Measurements from ENCODE around the gene ZNF569.
A peak's percentile ranks its signal among the peaks of the same experiment; 100 is the strongest.

ZNF569 gene

DNA sequence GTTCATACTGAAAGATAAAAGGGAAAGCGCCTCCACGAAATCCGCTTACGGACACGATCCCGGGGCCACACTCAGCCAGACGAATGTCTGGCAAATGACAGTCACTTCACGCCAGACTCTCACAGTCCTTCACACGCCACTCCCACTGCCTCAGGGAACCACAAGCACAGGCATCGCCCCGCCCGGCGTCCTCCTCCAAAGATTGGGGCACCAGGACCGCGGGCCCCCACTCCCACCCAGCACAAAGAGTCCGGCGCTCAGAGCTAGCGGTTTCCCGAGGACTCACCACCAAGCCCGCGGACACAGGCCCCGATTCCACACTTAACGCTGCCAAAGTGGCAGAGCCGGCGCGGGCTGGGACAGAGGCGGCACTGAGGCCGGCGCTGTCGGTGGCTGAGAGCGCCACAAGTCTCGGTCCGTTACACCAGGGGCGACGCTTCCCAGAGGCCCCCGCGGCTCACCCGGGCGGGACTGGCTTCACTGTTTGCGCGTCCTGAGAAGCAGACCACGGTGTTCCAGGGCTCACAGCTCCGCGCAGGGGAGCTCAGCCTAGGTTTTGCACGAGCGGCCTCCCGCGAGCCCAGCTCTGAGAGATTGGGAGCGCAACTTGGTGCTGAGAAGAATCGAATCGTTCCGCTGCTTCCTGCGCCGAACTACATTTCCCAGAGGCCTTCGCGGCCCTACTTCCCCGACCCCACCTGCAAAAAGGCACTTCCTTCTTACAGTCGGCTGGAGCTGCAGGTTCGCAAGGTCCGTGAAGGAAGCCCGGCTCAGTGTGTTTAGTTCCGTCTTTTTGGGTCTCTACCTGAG, at the start of gene ZNF569:
ZNF569 (minus strand) TSS at position 647 of the 810 bp plus-strand sequence. CDS start 22,523 bp downstream, outside the sequence.
- Mint-ChIP-seq H3K36me3 (peaks cover 15% of the 10 kb centered on the region), H3K4me1 (peaks cover 34% of the 10 kb centered on the region)
- ATAC-seq: peak; percentile 88

GRCh38 chr19:37513397-37513796, 46.2 kb upstream of the ZNF569 start:
- Mint-ChIP-seq H3K36me3 (peaks cover 91% of the 10 kb centered on the region), H3K4me1 (no peaks in the 10 kb centered on the region), H3K27me3 (no peaks in the 10 kb centered on the region), H3K4me3 (no peak overlapping the region), H3K27ac (no peak overlapping the region), H3K9me3 (peaks cover 14% of the 10 kb centered on the region)
- ATAC-seq: no peak

More for the DNA sequence above, at the start of gene ZNF569:
- peak within 1 kb of the TSS; percentile 99 for H3K27ac Mint-ChIP-seq
- H3K4me3 Mint-ChIP-seq: peak within 1 kb of the TSS; percentile 95
- peaks cover 8% of the 10 kb centered on the region for H3K9me3 Mint-ChIP-seq
- no peaks in the 10 kb centered on the region for H3K27me3 Mint-ChIP-seq

DNA sequence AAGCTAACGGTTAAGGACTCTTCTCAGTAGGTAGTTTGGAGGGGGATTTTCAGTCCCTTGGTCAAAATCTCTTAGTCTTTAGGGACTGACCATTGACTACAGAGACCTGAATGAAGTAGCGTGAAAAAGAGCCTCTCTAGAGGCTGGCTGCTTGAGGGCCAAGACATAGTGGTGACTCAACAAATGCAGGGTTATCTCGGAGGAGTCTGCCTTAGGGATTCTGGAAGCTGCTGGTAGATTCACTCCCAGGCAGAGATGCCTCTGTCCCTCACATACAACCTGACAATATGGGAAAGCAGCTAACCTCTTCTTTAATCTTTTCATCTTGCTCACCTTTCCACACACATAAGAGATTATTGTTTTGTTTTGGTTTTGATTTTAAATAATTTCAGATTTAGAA, 44.6 kb upstream of the ZNF569 start:
- Mint-ChIP-seq H3K4me1 (no peaks in the 10 kb centered on the region), H3K27me3 (no peaks in the 10 kb centered on the region), H3K4me3 (no peak overlapping the region), H3K9me3 (peaks cover 12% of the 10 kb centered on the region), H3K27ac (no peak overlapping the region), H3K36me3 (peaks cover 75% of the 10 kb centered on the region)
- no peak for ATAC-seq

- H3K4me3 Mint-ChIP-seq: no peak overlapping the region
- H3K36me3 Mint-ChIP-seq: peaks cover 69% of the 10 kb centered on the region
- no peak for ATAC-seq
- no peak overlapping the region for H3K27ac Mint-ChIP-seq
- no peaks in the 10 kb centered on the region for H3K27me3 Mint-ChIP-seq
- no peaks in the 10 kb centered on the region for H3K4me1 Mint-ChIP-seq
- peaks cover 12% of the 10 kb centered on the region for H3K9me3 Mint-ChIP-seq
These were observed 43.9 kb upstream of the ZNF569 start for GRCh38 chr19:37511186-37511585.

- H3K27ac Mint-ChIP-seq: no peak overlapping the region
- no peak for ATAC-seq
- peaks cover 48% of the 10 kb centered on the region for H3K36me3 Mint-ChIP-seq
- no peak overlapping the region for H3K4me3 Mint-ChIP-seq
- no peaks in the 10 kb centered on the region for H3K27me3 Mint-ChIP-seq
- H3K9me3 Mint-ChIP-seq: peaks cover 8% of the 10 kb centered on the region
- no peaks in the 10 kb centered on the region for H3K4me1 Mint-ChIP-seq
These were observed 39.9 kb upstream of the ZNF569 start for GRCh38 chr19:37507167-37507464.

DNA sequence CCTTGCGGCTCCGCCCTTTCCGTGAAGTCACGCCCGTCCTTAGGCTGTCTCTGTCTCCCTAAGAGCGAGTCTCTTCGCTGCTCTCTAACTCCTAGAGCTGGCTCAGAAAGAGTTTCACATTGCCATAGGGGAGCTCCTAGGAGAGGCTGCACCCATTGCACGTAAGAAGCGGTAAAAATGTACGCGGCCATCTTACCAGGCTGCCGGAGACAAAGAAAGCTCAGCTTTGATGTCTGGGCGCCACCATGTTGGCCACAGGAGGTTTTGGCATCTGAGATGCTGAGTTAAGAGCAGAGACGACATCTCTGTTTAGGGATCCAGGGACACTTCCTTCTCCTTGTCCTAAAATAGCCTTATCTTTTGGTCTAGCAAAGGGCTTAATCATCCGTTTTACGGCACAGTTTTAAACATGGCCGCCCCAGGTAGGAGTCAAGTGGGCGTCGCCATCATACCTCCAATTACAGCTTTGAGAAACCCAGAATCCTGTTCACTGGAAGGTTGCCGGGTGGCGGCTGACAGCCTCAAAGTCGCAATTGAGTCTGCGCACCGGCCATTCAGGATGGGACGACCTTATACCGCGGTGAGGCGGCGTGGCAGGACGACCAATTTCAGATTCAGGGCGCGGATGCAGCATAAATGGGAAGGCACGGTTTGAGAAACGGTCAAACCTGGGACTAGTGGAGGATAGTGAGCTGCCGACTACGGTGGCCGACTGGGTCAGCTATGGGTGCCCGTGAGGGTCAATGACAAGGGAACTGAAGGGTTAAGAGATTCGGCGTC, 39.3 kb upstream of the ZNF569 start, which contains the start of gene ZNF793:
ZNF793 (plus strand) TSS at position 553 of the 780 bp plus-strand sequence. CDS start 16,501 bp downstream, outside the sequence.
- H3K27ac Mint-ChIP-seq: no peak within 1 kb of the TSS
- H3K4me1 Mint-ChIP-seq: no peaks in the 10 kb centered on the region
- peak; percentile 94 for ATAC-seq
- H3K36me3 Mint-ChIP-seq: peaks cover 48% of the 10 kb centered on the region
- H3K9me3 Mint-ChIP-seq: peaks cover 9% of the 10 kb centered on the region
- H3K27me3 Mint-ChIP-seq: no peaks in the 10 kb centered on the region
- no peak within 1 kb of the TSS for H3K4me3 Mint-ChIP-seq

DNA sequence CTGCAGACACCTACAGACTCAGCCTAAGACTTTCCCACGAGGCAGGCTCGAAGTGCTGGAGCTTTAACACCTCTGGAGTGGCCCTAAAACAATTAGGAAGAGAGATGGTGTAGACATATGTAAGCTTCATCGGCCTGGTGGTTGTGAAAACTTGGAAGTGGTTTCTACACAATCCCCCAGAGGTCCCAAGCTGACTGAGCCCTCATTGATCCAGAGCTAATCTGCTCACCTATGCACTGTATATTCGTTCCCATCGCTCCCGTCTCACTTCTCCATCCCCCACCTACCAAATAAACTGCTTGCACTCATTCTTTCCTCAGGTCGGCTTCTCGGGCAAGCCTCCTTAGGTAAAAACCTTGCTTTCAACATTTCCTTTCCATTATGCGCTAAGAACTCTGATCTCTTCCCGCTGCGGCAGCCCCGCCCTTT, 38.7 kb upstream of the ZNF569 start:
- peaks cover 11% of the 10 kb centered on the region for H3K9me3 Mint-ChIP-seq
- H3K4me3 Mint-ChIP-seq: no peak overlapping the region
- H3K27me3 Mint-ChIP-seq: no peaks in the 10 kb centered on the region
- no peaks in the 10 kb centered on the region for H3K4me1 Mint-ChIP-seq
- H3K36me3 Mint-ChIP-seq: peaks cover 42% of the 10 kb centered on the region
- no peak overlapping the region for H3K27ac Mint-ChIP-seq
- ATAC-seq: peak; percentile 49

GRCh38 chr19:37492213-37492612, 25.0 kb upstream of the ZNF569 start:
- ATAC-seq: no peak
- H3K27ac Mint-ChIP-seq: no peak overlapping the region
- peaks cover 8% of the 10 kb centered on the region for H3K36me3 Mint-ChIP-seq
- no peaks in the 10 kb centered on the region for H3K4me1 Mint-ChIP-seq
- no peaks in the 10 kb centered on the region for H3K27me3 Mint-ChIP-seq
- H3K4me3 Mint-ChIP-seq: no peak overlapping the region
- peaks cover 37% of the 10 kb centered on the region for H3K9me3 Mint-ChIP-seq

- H3K36me3 Mint-ChIP-seq: peaks cover 71% of the 10 kb centered on the region
- H3K27me3 Mint-ChIP-seq: no peaks in the 10 kb centered on the region
These were observed 17.3 kb upstream of the ZNF569 start for GRCh38 chr19:37484406-37485168.

GRCh38 chr19:37472165-37472564, 4.9 kb upstream of the ZNF569 start:
- no peak overlapping the region for H3K4me3 Mint-ChIP-seq
- peaks cover 20% of the 10 kb centered on the region for H3K4me1 Mint-ChIP-seq
- no peak for ATAC-seq
- peaks cover 12% of the 10 kb centered on the region for H3K9me3 Mint-ChIP-seq
- no peaks in the 10 kb centered on the region for H3K27me3 Mint-ChIP-seq
- H3K27ac Mint-ChIP-seq: no peak overlapping the region
- H3K36me3 Mint-ChIP-seq: peaks cover 28% of the 10 kb centered on the region

More at GRCh38 chr19:37484406-37485168, 17.3 kb upstream of the ZNF569 start:
- H3K27ac Mint-ChIP-seq: no peak overlapping the region
- H3K4me3 Mint-ChIP-seq: no peak overlapping the region
- no peaks in the 10 kb centered on the region for H3K4me1 Mint-ChIP-seq
- peaks cover 31% of the 10 kb centered on the region for H3K9me3 Mint-ChIP-seq
- no peak for ATAC-seq

- Mint-ChIP-seq H3K27ac (peak overlapping the region; percentile 99), H3K36me3 (peaks cover 10% of the 10 kb centered on the region), H3K4me1 (peaks cover 28% of the 10 kb centered on the region), H3K4me3 (peak overlapping the region; percentile 94), H3K9me3 (peaks cover 3% of the 10 kb centered on the region), H3K27me3 (no peaks in the 10 kb centered on the region)
- ATAC-seq: no peak
These were observed 3.0 kb upstream of the ZNF569 start for GRCh38 chr19:37470216-37470615.

DNA sequence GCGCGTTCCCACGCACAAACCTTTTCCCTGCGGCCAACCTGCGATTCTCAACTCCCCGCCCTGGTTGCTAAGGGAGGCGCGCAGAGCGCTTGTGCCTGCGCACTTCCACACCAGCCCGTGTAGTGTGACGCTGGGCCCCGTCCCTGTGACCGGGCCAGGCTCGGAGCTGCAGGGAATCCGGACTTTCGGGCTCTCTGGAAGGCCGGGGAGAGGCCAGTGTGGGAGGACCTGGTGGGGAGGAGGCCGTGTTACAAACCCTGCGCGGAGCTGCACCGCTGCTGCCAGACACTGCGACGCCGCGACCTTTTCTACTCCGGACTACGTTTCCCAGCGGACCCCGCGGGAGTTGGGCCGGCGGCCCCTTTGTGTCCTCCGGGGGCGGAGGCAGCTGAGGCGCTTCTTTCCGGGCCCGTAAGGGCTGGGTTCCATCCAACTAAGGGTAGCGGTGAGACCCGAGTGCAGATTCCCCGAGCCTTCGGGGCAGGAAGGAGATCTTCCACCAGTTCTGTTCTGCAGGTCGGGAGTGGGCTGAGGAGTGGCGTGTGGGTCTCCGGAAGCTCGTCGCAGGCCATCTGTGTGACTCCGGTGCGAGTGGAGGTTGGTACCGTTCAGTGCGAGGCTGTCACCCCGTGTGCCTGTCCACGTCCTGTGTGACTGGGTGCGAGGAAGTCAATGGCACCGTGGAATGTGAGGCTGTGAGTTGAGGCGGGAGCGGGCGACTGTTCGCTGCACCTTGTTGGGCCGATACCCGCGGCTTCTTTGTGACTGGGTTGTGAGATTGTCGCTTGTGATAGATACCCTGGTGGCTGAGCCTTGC, 1.9 kb upstream of the ZNF569 start, which contains the start of gene ZNF570:
ZNF570 (plus strand) TSS at position 396 of the 817 bp plus-strand sequence. CDS start 999 bp downstream, outside the sequence.
- Mint-ChIP-seq H3K27me3 (no peaks in the 10 kb centered on the region), H3K9me3 (peaks cover 8% of the 10 kb centered on the region), H3K36me3 (peaks cover 15% of the 10 kb centered on the region), H3K27ac (peak within 1 kb of the TSS; percentile 99), H3K4me1 (peaks cover 34% of the 10 kb centered on the region), H3K4me3 (peak within 1 kb of the TSS; percentile 95)
- ATAC-seq: peak; percentile 86

- H3K9me3 Mint-ChIP-seq: peaks cover 8% of the 10 kb centered on the region
- H3K27me3 Mint-ChIP-seq: no peaks in the 10 kb centered on the region
- peaks cover 34% of the 10 kb centered on the region for H3K4me1 Mint-ChIP-seq
- peaks cover 15% of the 10 kb centered on the region for H3K36me3 Mint-ChIP-seq
- peak overlapping the region; percentile 95 for H3K4me3 Mint-ChIP-seq
- peak overlapping the region; percentile 99 for H3K27ac Mint-ChIP-seq
- no peak for ATAC-seq
These were observed 405 bp upstream of the ZNF569 start for GRCh38 chr19:37467608-37468090.

- Mint-ChIP-seq H3K27me3 (no peaks in the 10 kb centered on the region), H3K36me3 (peaks cover 15% of the 10 kb centered on the region), H3K27ac (peak overlapping the region; percentile 99), H3K4me1 (peaks cover 34% of the 10 kb centered on the region), H3K4me3 (peak overlapping the region; percentile 95), H3K9me3 (peaks cover 8% of the 10 kb centered on the region)
- ATAC-seq: no peak
These were observed 907 bp downstream of the ZNF569 start for GRCh38 chr19:37466277-37466797.

Data from stimulated activated memory B cell treated with anti-CD40 and anti-IgM and Interleukin-4, amounts not matched to agents 10 μg/mL and 1 μg/mL and 100 μg/mL, for 72 hours (primary cell).